CD4-positive, alpha-beta T cell (primary cell): ENCODE data around the gene CALN1. TPM values are rescaled to one million over a fixed set of nuclear protein-coding genes. Genes with fewer than 3 reads are reported as not detected.

ENCODE experiments used
- ATAC-seq: fragments of 200-7000 bp; cut with Tn5 transposase; one replicate; pipeline ENCODE4 v1.10.0; 2022; ENCODE audit warnings: mild to moderate bottlenecking; ENCODE audit not compliant: poor library complexity
- CTCF ChIA-PET: fragments of 350-600 bp; sonication (Branson Sonifier 250); formaldehyde crosslinking; loops from one replicate; lab custom pipeline; 2021; ENCODE audit warnings: antibody characterized with exemption, inconsistent platforms; lab: Charles Lee
- POLR2A ChIA-PET: fragments of 350-600 bp; sonication (Branson Sonifier 250); formaldehyde crosslinking; loops from one replicate; lab custom pipeline; 2021; ENCODE audit warnings: antibody characterized with exemption, inconsistent platforms; lab: Charles Lee
- DNase-seq, 14 experiments: peaks; one replicate each; pipeline ENCODE4 v3.0.0-alpha.2; 2013 to 2020; ENCODE audit warnings: mixed read lengths in 2 of 14
- H3K27ac ChIP-seq, 2 donors: one replicate each; pipeline versions ENCODE4 v1.5.1 to v1.7.0; 2013; ENCODE audit warnings: low read length in 2 of 2, low read depth in 1 of 2, mild to moderate bottlenecking in 1 of 2
- H3K27me3 ChIP-seq, 2 experiments: 1 replicate in 1 of 2; 2 replicates in 1 of 2; pipeline versions ENCODE4 v1.6.1 to v1.7.0; 2013; ENCODE audit warnings: low read length in 2 of 2, control low read depth in 1 of 2, mild to moderate bottlenecking in 1 of 2, moderate library complexity in 1 of 2; ENCODE audit not compliant: insufficient read depth in 2 of 2, control insufficient read depth in 1 of 2
- H3K36me3 ChIP-seq: one replicate; pipeline ENCODE4 v1.6.1; 2013; ENCODE audit warnings: low read length, control low read depth; ENCODE audit not compliant: insufficient read depth
- H3K4me1 ChIP-seq: one replicate; pipeline ENCODE4 v1.6.1; 2013; ENCODE audit warnings: low read length, control low read depth; ENCODE audit not compliant: insufficient read depth
- H3K4me3 ChIP-seq: one replicate; pipeline ENCODE4 v1.5.1; 2013; ENCODE audit warnings: mild to moderate bottlenecking, low read length, moderate library complexity
- H3K9me3 ChIP-seq, 2 experiments: 1 replicate in 1 of 2; 2 replicates in 1 of 2; pipeline versions ENCODE4 v1.6.1 to v1.7.0; 2013; ENCODE audit warnings: low read length in 2 of 2, mild to moderate bottlenecking in 2 of 2, control low read depth in 1 of 2, moderate library complexity in 1 of 2; ENCODE audit not compliant: control insufficient read depth in 1 of 2, insufficient read depth in 1 of 2
- H3K27ac Mint-ChIP-seq: one replicate; pipeline ENCODE4 v1.8.0; 2020; ENCODE audit warnings: mixed read lengths
- H3K27me3 Mint-ChIP-seq: one replicate; pipeline ENCODE4 v1.8.0; 2021; ENCODE audit warnings: mixed read lengths
- H3K36me3 Mint-ChIP-seq: one replicate; pipeline ENCODE4 v1.8.0; 2021; ENCODE audit warnings: low read depth, mixed read lengths
- H3K4me1 Mint-ChIP-seq: one replicate; pipeline ENCODE4 v1.8.0; 2021; ENCODE audit warnings: low read depth, mixed read lengths
- H3K4me3 Mint-ChIP-seq: one replicate; pipeline ENCODE4 v1.8.0; 2020; ENCODE audit warnings: mild to moderate bottlenecking, mixed read lengths
- H3K9me3 Mint-ChIP-seq: one replicate; pipeline ENCODE4 v1.8.0; 2020; ENCODE audit warnings: mixed read lengths
- CTCF ChIP-seq: fragments of 200-600 bp; IDR thresholded peaks from one replicate; pipeline ENCODE4 v1.8.0; 2022; ENCODE audit warnings: antibody characterized with exemption, mild to moderate bottlenecking
- intact Hi-C, 2 experiments: fragments of 100-400 bp; cut with DNase I in 1 of 2; cut with micrococcal nuclease in 1 of 2; formaldehyde crosslinking; loops; one replicate each; pipeline versions ENCODE4 v1.15.1 to v1.9.0; 2023 to 2025; cut with DNase I, micrococcal nuclease
- total RNA-seq, 174 experiments: library from RNA in 2 of 174; stranded (reverse) in 2 of 174; gene quantifications; one replicate each; pipeline ENCODE4 v1.2.3 and lab custom pipeline; 2021 to 2026

The CALN1 gene
- total RNA-seq, 2 experiments from 2014 or later = 0.06 TPM; not detected in 1

GRCh38 chr7:72028267-72028666, 383.9 kb downstream of the CALN1 start:
- H3K9me3 Mint-ChIP-seq = peaks cover 7% of the 10 kb centered on the region

GRCh38 chr7:72025381-72025960, 386.7 kb downstream of the CALN1 start:
- Histone ChIP-seq H3K36me3 (no peaks in the 10 kb centered on the region), H3K4me3 (no peak overlapping the region), H3K27ac (no peak overlapping the region), H3K4me1 (no peaks in the 10 kb centered on the region), H3K9me3 (peaks cover 0 to 4% of the 10 kb centered on the region in 2 experiments), H3K27me3 (no peaks in the 10 kb centered on the region)
- peaks cover 6% of the 10 kb centered on the region for H3K9me3 Mint-ChIP-seq
- no peaks in the 10 kb centered on the region for H3K4me1 Mint-ChIP-seq
- no peaks in the 10 kb centered on the region for H3K36me3 Mint-ChIP-seq
- ChIA-PET CTCF (no interaction called here), POLR2A (no interaction called here)
- intact Hi-C loops = no loop called here
- DNase-seq (no peak), ATAC-seq (no peak)
- no peak overlapping the region for H3K4me3 Mint-ChIP-seq
- no peak overlapping the region for H3K27ac Mint-ChIP-seq
- TF ChIP-seq CTCF = no peak
- no peaks in the 10 kb centered on the region for H3K27me3 Mint-ChIP-seq

More at GRCh38 chr7:72028267-72028666, 383.9 kb downstream of the CALN1 start:
- Histone ChIP-seq H3K27ac (no peak overlapping the region), H3K36me3 (no peaks in the 10 kb centered on the region), H3K9me3 (peaks cover 0 to 4% of the 10 kb centered on the region in 2 experiments), H3K4me3 (no peak overlapping the region), H3K4me1 (no peaks in the 10 kb centered on the region), H3K27me3 (no peaks in the 10 kb centered on the region)
- ChIA-PET POLR2A (no interaction called here), CTCF (no interaction called here)
- intact Hi-C loops = no loop called here
- H3K4me1 Mint-ChIP-seq = no peaks in the 10 kb centered on the region
- H3K36me3 Mint-ChIP-seq = no peaks in the 10 kb centered on the region
- H3K27me3 Mint-ChIP-seq = no peaks in the 10 kb centered on the region
- ATAC-seq = no peak
- H3K4me3 Mint-ChIP-seq = no peak overlapping the region
- H3K27ac Mint-ChIP-seq = no peak overlapping the region
- no peak for TF ChIP-seq CTCF
- no peak for DNase-seq

GRCh38 chr7:72023926-72024325, 388.2 kb downstream of the CALN1 start:
- CTCF ChIA-PET = no interaction called here
- Mint-ChIP-seq H3K27ac (no peak overlapping the region), H3K36me3 (no peaks in the 10 kb centered on the region), H3K4me1 (no peaks in the 10 kb centered on the region), H3K27me3 (no peaks in the 10 kb centered on the region), H3K9me3 (peaks cover 6% of the 10 kb centered on the region), H3K4me3 (no peak overlapping the region)
- H3K9me3 ChIP-seq = peaks cover 0 to 8% of the 10 kb centered on the region in 2 experiments
- intact Hi-C loops = no loop called here
- no peak overlapping the region for H3K4me3 ChIP-seq
- no peak for ATAC-seq
- H3K27me3 ChIP-seq = no peaks in the 10 kb centered on the region
- no peak for DNase-seq
- no peaks in the 10 kb centered on the region for H3K36me3 ChIP-seq
- POLR2A ChIA-PET = no interaction called here
- no peak overlapping the region for H3K27ac ChIP-seq
- TF ChIP-seq CTCF = no peak
- H3K4me1 ChIP-seq = no peaks in the 10 kb centered on the region
